Erythroblast (primary cell): ENCODE data around the gene MAFB.

ENCODE experiments used
- DNase-seq, 2 experiments: peaks; one replicate each; lab custom pipeline; 2025; lab: John Stamatoyannopoulos, UW
- GATA1 ChIP-seq: IDR thresholded peaks from 2 replicates; pipeline ENCODE4 v1.6.1; 2011; ENCODE audit warnings: low read depth, mild to moderate bottlenecking, control low read depth, low read length, moderate library complexity
- POLR2A ChIP-seq: IDR thresholded peaks from 2 replicates; pipeline ENCODE4 v1.6.1; 2011; ENCODE audit warnings: mild to moderate bottlenecking, low read length

The MAFB gene

GRCh38 chr20:40648210-40649072, 40.6 kb downstream of the MAFB start:
- DNase-seq: no peak
- TF ChIP-seq POLR2A: no peak
- TF ChIP-seq GATA1: no peak

- DNase-seq: no peak
- TF ChIP-seq GATA1: no peak
- TF ChIP-seq POLR2A: no peak
Measured at GRCh38 chr20:40646813-40647212, 42.2 kb downstream of the MAFB start.

- no peak for TF ChIP-seq GATA1
- no peak for TF ChIP-seq POLR2A
- DNase-seq: no peak
Measured at GRCh38 chr20:40646361-40646760, 42.7 kb downstream of the MAFB start.

GRCh38 chr20:40644863-40645262, 44.2 kb downstream of the MAFB start:
- DNase-seq: no peak
- TF ChIP-seq GATA1 (no peak), POLR2A (no peak)

- TF ChIP-seq POLR2A (no peak), GATA1 (no peak)
- DNase-seq: no peak
Measured at GRCh38 chr20:40643891-40644290, 45.1 kb downstream of the MAFB start.

GRCh38 chr20:40641809-40642208, 47.2 kb downstream of the MAFB start:
- no peak for DNase-seq
- TF ChIP-seq GATA1: no peak
- TF ChIP-seq POLR2A: no peak

GRCh38 chr20:40641202-40641601, 47.8 kb downstream of the MAFB start:
- TF ChIP-seq GATA1 (no peak), POLR2A (no peak)
- DNase-seq: no peak

- no peak for DNase-seq
- TF ChIP-seq POLR2A (no peak), GATA1 (no peak)
Measured at GRCh38 chr20:40640667-40641066, 48.4 kb downstream of the MAFB start.

GRCh38 chr20:40639676-40640355, 49.2 kb downstream of the MAFB start:
- no peak for DNase-seq
- TF ChIP-seq POLR2A (no peak), GATA1 (no peak)

- TF ChIP-seq POLR2A (no peak), GATA1 (no peak)
- no peak for DNase-seq
Measured at GRCh38 chr20:40639132-40639531, 49.9 kb downstream of the MAFB start.

- DNase-seq: no peak
- TF ChIP-seq GATA1 (no peak), POLR2A (no peak)
Measured at GRCh38 chr20:40638414-40638813, 50.6 kb downstream of the MAFB start.

- TF ChIP-seq POLR2A: no peak
- TF ChIP-seq GATA1: no peak
- DNase-seq: no peak
Measured at GRCh38 chr20:40637176-40637575, 51.9 kb downstream of the MAFB start.

GRCh38 chr20:40636486-40636885, 52.5 kb downstream of the MAFB start:
- no peak for DNase-seq
- TF ChIP-seq GATA1: no peak
- no peak for TF ChIP-seq POLR2A

GRCh38 chr20:40635971-40636370, 53.1 kb downstream of the MAFB start:
- DNase-seq: no peak
- no peak for TF ChIP-seq POLR2A
- TF ChIP-seq GATA1: no peak
